DND-41 (cell line): Measurements from ENCODE around the gene TLNRD1.

Experiments used
- ATAC-seq: fragments of 200-7000 bp; cut with Tn5 transposase; 3 replicates; pipeline ENCODE4 v1.9.1; 2021; ENCODE audit warnings: low read depth; ENCODE audit not compliant: insufficient read depth
- DNase-seq: peaks from one replicate; pipeline ENCODE4 v3.0.0-alpha.2; 2020
- H2AFZ ChIP-seq: 2 replicates; pipeline ENCODE4 v1.6.0; 2012; ENCODE audit warnings: low read depth, low read length
- H3K27ac ChIP-seq: 2 replicates; pipeline ENCODE4 v1.5.1; 2012; ENCODE audit warnings: low read length, inconsistent platforms
- H3K27me3 ChIP-seq: fragments of 200-600 bp; sonication (generic); 2 replicates; pipeline ENCODE4 v1.6.0; 2012; ENCODE audit warnings: low read length, mild to moderate bottlenecking, inconsistent platforms; ENCODE audit not compliant: insufficient read depth, poor library complexity
- H3K36me3 ChIP-seq: 2 replicates; pipeline ENCODE4 v1.5.1; 2012; ENCODE audit warnings: low read length, inconsistent platforms; ENCODE audit not compliant: insufficient read depth
- H3K4me1 ChIP-seq: 2 replicates; pipeline ENCODE4 v1.5.1; 2012; ENCODE audit warnings: mild to moderate bottlenecking, low read length; ENCODE audit not compliant: insufficient read depth
- H3K4me2 ChIP-seq: 2 replicates; pipeline ENCODE4 v1.6.0; 2012; ENCODE audit warnings: mild to moderate bottlenecking, moderate library complexity, low read length, inconsistent platforms; ENCODE audit not compliant: insufficient read depth
- H3K4me3 ChIP-seq, 2 experiments: fragments of 200-600 bp in 1 of 2; shearing (Covaris generic) in 1 of 2; 2 replicates each; pipeline ENCODE4 v1.5.1; 2012 to 2016; ENCODE audit warnings: inconsistent platforms in 2 of 2, low read length in 2 of 2, mild to moderate bottlenecking in 2 of 2, low read depth in 1 of 2, moderate library complexity in 1 of 2
- H3K79me2 ChIP-seq: 2 replicates; pipeline ENCODE4 v1.6.0; 2012; ENCODE audit warnings: low read length, inconsistent platforms; ENCODE audit not compliant: insufficient read depth
- H3K9ac ChIP-seq: 2 replicates; pipeline ENCODE4 v1.6.0; 2012; ENCODE audit warnings: low read depth, mild to moderate bottlenecking, inconsistent platforms, low read length, moderate library complexity
- H3K9me3 ChIP-seq: 2 replicates; pipeline ENCODE4 v1.5.1; 2012; ENCODE audit warnings: low read length, moderate library complexity, mild to moderate bottlenecking, inconsistent platforms; ENCODE audit not compliant: insufficient read depth, severe bottlenecking
- H4K20me1 ChIP-seq: 2 replicates; pipeline ENCODE4 v1.6.0; 2012; ENCODE audit warnings: low read length; ENCODE audit not compliant: insufficient read depth
- EZH2 ChIP-seq: IDR thresholded peaks from 3 replicates; pipeline ENCODE4 v1.6.1; 2012; ENCODE audit warnings: borderline replicate concordance, low read depth, mild to moderate bottlenecking, moderate library complexity, low read length, inconsistent platforms; ENCODE audit not compliant: severe bottlenecking
- TF ChIP-seq, protein P1 (sequence below): IDR thresholded peaks from 2 replicates; pipeline ENCODE4 v1.5.1; 2012; ENCODE audit warnings: borderline replicate concordance, low read length, moderate library complexity, mild to moderate bottlenecking; ENCODE audit not compliant: poor library complexity, severe bottlenecking; ENCODE audit errors: extremely low read depth

The TLNRD1 gene

DNA sequence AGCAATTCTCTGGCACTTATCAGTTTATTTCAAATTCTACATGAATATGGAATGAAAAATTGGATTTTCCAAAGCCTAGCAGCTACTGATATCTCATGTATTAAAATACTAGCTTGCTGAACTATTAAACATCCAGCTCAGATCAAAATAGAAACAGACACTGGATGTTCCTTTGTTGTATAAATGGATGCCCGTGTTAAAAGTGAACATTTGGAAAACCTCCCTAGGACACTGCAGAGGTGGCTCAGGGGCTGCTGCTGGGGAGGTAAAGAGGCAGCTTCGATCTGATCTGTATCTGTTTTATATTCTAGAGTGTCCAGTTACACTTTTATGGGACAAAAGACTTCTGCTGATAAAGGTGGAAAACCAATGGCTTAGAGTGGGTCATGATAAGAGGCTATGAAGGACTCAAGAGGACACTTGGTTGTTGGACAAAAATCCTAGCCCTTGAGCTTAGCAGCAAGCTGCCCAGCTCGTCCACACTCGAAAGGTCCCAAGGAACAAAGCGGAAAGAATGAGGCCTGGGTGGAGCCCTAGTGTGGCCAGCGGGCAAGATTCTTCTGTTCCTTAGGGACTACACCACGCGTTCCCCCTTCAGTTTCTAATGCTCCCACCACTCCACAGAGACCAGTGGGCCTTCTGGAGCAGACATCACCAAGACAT lies 21.1 kb upstream of the TLNRD1 start:
- ATAC-seq (no peak), DNase-seq (no peak)
- Histone ChIP-seq H4K20me1 (peaks cover 20% of the 10 kb centered on the region; the same call in 1 of the 2 replicates), H3K79me2 (peaks cover 41% of the 10 kb centered on the region), H3K4me1 (no peaks in the 10 kb centered on the region), H3K9ac (no peak overlapping the region), H3K36me3 (peaks cover 52% of the 10 kb centered on the region), H3K27me3 (no peaks in the 10 kb centered on the region), H2AFZ (no peak overlapping the region), H3K27ac (no peak overlapping the region), H3K4me2 (no peak overlapping the region), H3K4me3 (no peak overlapping the region), H3K9me3 (no peaks in the 10 kb centered on the region)
- TF ChIP-seq, protein P1, sequence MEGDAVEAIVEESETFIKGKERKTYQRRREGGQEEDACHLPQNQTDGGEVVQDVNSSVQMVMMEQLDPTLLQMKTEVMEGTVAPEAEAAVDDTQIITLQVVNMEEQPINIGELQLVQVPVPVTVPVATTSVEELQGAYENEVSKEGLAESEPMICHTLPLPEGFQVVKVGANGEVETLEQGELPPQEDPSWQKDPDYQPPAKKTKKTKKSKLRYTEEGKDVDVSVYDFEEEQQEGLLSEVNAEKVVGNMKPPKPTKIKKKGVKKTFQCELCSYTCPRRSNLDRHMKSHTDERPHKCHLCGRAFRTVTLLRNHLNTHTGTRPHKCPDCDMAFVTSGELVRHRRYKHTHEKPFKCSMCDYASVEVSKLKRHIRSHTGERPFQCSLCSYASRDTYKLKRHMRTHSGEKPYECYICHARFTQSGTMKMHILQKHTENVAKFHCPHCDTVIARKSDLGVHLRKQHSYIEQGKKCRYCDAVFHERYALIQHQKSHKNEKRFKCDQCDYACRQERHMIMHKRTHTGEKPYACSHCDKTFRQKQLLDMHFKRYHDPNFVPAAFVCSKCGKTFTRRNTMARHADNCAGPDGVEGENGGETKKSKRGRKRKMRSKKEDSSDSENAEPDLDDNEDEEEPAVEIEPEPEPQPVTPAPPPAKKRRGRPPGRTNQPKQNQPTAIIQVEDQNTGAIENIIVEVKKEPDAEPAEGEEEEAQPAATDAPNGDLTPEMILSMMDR = no peak
- no peak for TF ChIP-seq EZH2

DNA sequence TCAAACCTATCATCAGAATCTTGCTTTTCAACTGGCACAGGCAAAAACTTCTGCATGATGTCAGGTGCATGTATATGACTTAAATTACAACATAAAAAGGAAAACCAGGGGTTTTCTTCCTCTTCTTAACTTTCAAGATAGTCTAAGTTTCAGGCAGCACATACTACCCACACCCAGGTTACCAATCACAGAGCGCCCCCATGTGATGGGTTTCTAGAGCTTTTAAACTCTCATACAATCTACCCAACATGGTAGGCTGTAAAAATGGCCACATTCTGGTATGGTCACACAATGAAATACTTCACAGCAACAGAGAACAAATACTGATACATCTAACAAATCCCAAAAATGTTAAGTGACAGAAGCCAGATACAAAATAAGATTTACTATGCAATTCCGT lies 18.5 kb upstream of the TLNRD1 start:
- peaks cover 29% of the 10 kb centered on the region; the same call in 1 of the 2 replicates for H4K20me1 ChIP-seq
- ATAC-seq (no peak), DNase-seq (no peak)
- H3K79me2 ChIP-seq = peaks cover 61% of the 10 kb centered on the region
- no peaks in the 10 kb centered on the region for H3K27me3 ChIP-seq
- no peak overlapping the region for H3K4me3 ChIP-seq
- no peak overlapping the region for H3K27ac ChIP-seq
- H3K9me3 ChIP-seq = no peaks in the 10 kb centered on the region
- H2AFZ ChIP-seq = no peak overlapping the region
- H3K4me1 ChIP-seq = peaks cover 8% of the 10 kb centered on the region
- no peak overlapping the region for H3K4me2 ChIP-seq
- no peak overlapping the region for H3K9ac ChIP-seq
- peaks cover 54% of the 10 kb centered on the region for H3K36me3 ChIP-seq
- no peak for TF ChIP-seq EZH2
- TF ChIP-seq, protein P1 = no peak

DNA sequence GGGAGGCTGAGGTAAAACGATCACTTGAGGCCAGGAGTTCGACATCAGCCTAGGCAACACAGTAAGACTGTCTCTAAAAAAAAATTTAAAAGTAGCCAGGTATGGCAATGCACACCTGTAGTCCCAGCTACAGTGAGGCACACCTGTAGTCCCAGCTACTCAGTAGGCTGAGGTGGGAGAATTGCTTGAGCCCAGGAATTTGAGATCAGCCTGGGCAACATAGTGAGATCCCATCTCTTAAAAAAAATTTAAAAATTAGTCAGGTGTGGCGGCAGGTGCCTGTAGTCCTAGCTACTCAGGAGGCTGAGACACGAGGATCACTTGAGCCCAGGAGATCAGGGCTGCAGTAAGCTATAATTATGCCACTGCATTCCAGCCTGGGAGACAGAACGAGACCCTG lies 17.9 kb upstream of the TLNRD1 start:
- Histone ChIP-seq H3K4me1 (peaks cover 14% of the 10 kb centered on the region), H4K20me1 (peaks cover 27% of the 10 kb centered on the region; the same call in 1 of the 2 replicates), H3K9ac (no peak overlapping the region), H3K4me3 (no peak overlapping the region), H3K27me3 (no peaks in the 10 kb centered on the region), H3K27ac (no peak overlapping the region), H3K9me3 (no peaks in the 10 kb centered on the region), H3K36me3 (peaks cover 48% of the 10 kb centered on the region), H3K4me2 (no peak overlapping the region), H3K79me2 (peaks cover 64% of the 10 kb centered on the region), H2AFZ (no peak overlapping the region)
- no peak for TF ChIP-seq EZH2
- TF ChIP-seq, protein P1 = no peak
- DNase-seq (no peak), ATAC-seq (no peak)
